ENCODE measurements around the gene PEX13. TPM values are rescaled to one million over a fixed set of nuclear protein-coding genes. Genes with fewer than 3 reads are reported as not detected.
"Not testable (repeated sequence)": the region's sequence is repeated elsewhere in the genome, so short reads cannot be mapped to it uniquely, and the experiment has no call there.

Gene PEX13
- total RNA-seq, 1 donor from 2014 or later = 16.9 TPM

- intact Hi-C loops (cut with micrococcal nuclease) = no loop called here
These were observed 10.9 kb upstream of the PEX13 start for GRCh38 chr2:61006486-61007105.

GRCh38 chr2:61009355-61009754, 8.2 kb upstream of the PEX13 start:
- intact Hi-C loops (cut with micrococcal nuclease) = no loop called here

DNA sequence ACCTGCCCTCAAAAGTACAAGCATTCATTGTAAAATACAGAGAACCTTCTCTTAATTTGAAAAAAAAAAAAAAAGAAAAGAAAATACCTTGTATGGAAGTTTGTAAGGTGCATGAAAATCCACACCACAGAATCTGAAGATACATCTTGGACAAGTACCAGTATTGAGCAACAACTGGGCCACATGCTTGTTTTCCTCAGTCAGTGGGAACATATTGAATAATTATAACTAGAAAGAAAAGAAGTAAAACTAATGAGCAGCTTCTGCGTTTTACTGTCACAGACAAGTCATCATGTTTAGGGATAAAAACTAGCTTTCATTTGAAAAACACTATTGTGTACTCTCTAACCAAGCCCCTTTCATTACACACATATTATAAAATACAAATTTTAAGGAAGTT, 5.8 kb upstream of the PEX13 start:
- intact Hi-C loops (cut with micrococcal nuclease) = no loop called here

- intact Hi-C loops (cut with micrococcal nuclease) = not testable (repeated sequence)
These were observed 5.2 kb upstream of the PEX13 start for GRCh38 chr2:61012303-61012702.

DNA sequence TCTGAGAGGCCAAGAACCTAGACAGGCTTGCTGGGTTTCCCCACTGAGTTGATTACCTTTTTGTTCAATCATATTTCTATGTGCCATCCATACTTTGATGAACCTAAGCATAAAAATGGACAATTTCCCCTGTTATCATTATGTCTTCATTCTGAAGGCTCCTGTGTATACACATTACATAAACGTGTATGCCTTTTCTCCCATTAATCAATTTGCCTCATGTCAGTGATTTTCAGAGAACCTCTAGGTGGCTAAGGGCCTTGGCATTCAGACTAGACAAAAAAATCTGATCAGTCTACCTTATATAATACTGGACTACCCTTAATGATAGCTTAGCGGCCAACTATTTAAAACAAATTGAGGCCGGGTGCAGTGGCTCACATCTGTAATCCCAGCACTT, 4.1 kb upstream of the PEX13 start:
- intact Hi-C loops (cut with micrococcal nuclease) = no loop called here

DNA sequence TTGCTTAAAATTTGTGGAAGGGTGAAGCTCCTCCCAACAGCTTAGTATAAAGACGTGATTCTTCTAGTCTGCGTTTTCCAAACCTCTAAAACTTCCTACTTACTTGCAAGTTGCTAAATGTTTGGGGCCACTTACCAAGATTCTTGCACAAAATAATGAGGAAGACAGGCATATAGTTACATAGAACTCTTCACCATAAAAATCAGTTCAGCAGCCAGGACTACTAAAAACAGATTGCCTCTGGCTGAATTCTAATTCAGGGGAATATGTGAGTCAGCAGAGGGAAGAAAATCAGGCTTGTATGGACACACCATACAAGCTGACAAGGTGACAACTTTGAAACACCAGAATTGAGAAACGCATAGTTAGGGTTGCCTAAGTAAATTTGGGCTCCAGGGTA, 2.8 kb upstream of the PEX13 start:
- intact Hi-C loops (cut with micrococcal nuclease) = loop anchor here (5.0 kb wide), 2 partner anchors 1183 to 1693 kb away; partner anchors contain the start of genes B3GNT2 and EHBP1

DNA sequence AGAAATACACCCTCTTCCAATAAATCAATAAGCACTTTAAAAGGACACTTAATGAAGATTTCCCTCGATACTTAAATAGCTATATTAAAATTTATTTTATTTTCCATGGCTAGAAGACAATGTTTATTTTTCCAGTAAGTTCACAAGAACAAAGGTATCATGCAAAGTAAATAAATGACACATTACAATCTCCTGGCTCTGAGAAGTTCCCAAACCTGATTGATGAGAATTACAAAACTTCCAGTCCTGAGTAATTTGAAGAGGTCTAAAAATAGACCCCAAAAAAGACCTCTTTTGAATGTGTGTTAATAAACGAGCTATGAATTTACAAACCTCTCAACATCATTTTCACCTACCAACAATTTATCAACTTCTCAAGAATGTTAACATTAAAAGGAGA, 1.5 kb upstream of the PEX13 start:
- intact Hi-C loops (cut with micrococcal nuclease) = loop anchor here (1.0 to 5.0 kb wide), 4 partner anchors 309 to 1691 kb away; partner anchors contain the start of genes B3GNT2 and EHBP1

GRCh38 chr2:61016392-61017002, 1.0 kb upstream of the PEX13 start:
- intact Hi-C loops (cut with micrococcal nuclease) = loop anchor here (1.0 to 5.0 kb wide), 15 partner anchors 17 to 1691 kb away; partner anchors contain the start of genes B3GNT2, EHBP1, PAPOLG and REL

GRCh38 chr2:61017003-61017555, 441 bp upstream of the PEX13 start:
- intact Hi-C loops (cut with micrococcal nuclease) = loop anchor here (1.0 to 5.0 kb wide), 14 partner anchors 18 to 1690 kb away; partner anchors contain the start of genes B3GNT2, EHBP1, PAPOLG and REL

DNA sequence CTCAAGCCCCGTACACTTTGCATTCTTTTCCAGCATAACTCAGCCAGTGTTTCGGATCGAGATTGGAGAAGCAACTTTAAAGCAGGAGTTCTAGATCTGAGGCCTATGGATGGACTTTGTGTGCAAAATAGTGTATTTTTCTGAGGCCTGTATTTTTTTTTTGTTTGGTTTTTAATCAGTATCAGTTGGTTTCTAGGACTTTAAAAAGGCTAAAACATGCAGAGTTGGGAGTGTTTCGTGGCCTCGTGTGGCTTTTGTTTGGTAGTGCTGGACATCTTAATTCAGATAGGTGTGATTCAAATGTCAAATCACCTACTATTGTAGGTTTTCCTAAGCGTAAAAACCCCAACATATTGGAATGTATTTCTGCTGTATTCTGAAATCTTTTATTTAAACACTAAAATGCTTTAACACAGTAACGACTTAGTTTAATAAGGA, 817 bp downstream of the PEX13 start:
- intact Hi-C loops (cut with micrococcal nuclease) = loop anchor here (5.0 kb wide), 2 partner anchors 1179 to 1689 kb away; partner anchors contain the start of genes B3GNT2 and EHBP1

GRCh38 chr2:61018798-61019197, 1.3 kb downstream of the PEX13 start:
- intact Hi-C loops (cut with micrococcal nuclease) = loop anchor here (5.0 kb wide), 2 partner anchors 1179 to 1689 kb away; partner anchors contain the start of genes B3GNT2 and EHBP1

DNA sequence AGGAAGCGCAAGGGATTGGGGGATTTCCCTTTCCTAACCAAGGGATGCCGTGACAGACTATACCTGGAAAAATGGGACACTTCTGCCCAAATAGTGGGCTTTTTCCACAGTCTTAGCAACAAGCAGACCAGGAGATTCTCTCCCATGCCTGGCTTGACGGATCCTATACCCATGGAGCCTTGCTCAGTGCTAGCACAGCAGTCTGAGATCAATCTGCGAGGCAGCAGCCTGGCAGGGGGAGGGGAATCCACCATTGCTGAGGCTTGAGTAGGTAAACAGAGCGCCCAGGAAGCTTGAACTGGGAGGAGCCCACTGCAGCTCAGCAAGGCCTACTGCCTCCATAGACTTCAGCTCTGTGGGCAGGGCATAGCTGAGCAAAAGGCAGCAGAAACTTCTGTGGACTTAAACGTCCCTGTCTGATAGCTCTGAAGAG, 3.7 kb downstream of the PEX13 start:
- intact Hi-C loops (cut with micrococcal nuclease) = no loop called here

DNA sequence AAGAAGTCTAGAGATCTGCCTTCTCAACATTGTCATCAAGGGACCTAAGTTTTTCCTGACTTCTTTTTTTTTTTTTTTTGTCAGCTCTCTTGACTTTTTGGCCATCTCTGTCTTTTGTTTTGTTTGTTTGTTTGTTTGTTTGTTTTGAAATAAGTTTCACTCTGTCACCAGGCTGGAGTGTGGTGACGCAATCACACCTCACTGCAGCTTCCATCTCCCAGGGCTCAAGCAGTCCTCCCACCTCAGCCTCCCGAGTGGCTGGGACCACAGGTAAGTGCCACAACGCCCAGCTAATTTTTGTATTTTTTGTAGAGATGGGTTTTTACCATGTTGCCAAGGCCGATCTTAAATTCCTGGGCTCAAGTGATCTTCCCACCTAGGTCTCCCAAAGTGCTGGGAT, 6.2 kb downstream of the PEX13 start:
- intact Hi-C loops (cut with micrococcal nuclease) = no loop called here

- intact Hi-C loops (cut with micrococcal nuclease) = no loop called here
These were observed 12.0 kb downstream of the PEX13 start for GRCh38 chr2:61029533-61029932.

GRCh38 chr2:61034592-61034991, 17.1 kb downstream of the PEX13 start:
- intact Hi-C loops (cut with micrococcal nuclease) = not testable (repeated sequence)

- intact Hi-C loops (cut with micrococcal nuclease) = not testable (repeated sequence)
These were observed 19.1 kb downstream of the PEX13 start for GRCh38 chr2:61036643-61037042.

GRCh38 chr2:61042807-61043206, 25.3 kb downstream of the PEX13 start:
- intact Hi-C loops (cut with micrococcal nuclease) = no loop called here

DNA sequence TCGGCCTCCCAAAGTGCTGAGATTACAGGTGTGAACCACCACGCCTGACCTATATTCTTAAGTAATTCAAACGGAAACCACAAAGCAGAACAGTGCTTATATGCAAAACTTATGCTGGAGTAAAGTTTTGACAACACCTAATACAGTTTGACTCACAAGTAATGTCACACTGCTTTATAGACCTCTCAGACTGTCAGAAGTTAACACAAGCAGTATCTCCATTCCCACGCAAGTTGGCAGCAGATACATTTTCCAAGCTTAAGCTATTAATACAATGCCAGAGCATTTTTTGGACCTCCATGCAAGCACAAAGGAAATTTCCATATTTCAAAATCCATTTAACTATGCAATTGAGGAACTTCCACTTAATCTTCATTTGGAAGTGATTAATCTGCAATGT, 27.1 kb downstream of the PEX13 start:
- intact Hi-C loops (cut with micrococcal nuclease) = no loop called here

GRCh38 chr2:61045226-61045625, 27.7 kb downstream of the PEX13 start:
- intact Hi-C loops (cut with micrococcal nuclease) = no loop called here

DNA sequence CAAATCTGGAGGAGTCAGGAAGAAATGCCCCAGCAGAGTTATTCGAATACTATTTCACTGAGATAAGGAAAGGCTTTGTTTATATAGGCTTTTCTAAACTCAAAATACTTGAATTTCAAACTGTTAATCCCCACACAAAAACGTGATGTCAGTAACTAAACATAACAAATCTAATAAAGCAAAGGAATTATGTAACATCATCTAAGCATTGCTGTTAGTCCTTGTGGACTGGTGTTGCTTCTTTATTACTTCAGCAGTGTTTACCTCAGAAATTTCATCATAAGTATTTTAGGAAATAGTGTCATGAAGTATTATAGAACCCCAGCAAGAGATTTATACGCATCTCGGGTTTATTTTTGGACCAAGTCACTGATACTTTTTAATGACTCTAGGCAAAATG, 28.5 kb downstream of the PEX13 start:
- intact Hi-C loops (cut with micrococcal nuclease) = no loop called here

- intact Hi-C loops (cut with micrococcal nuclease) = no loop called here
These were observed 38.0 kb downstream of the PEX13 start for GRCh38 chr2:61055557-61055956.

- intact Hi-C loops (cut with micrococcal nuclease) = no loop called here
These were observed 40.0 kb downstream of the PEX13 start for GRCh38 chr2:61057562-61057961.
